KOPT-K1 (cell line): Measurements from ENCODE around the gene NDUFS2.

Source experiments
- H3K27ac ChIP-seq: fragments of 200-600 bp; sonication (generic); 2 replicates; pipeline ENCODE4 v1.5.1; 2016; ENCODE audit warnings: antibody characterized with exemption, mild to moderate bottlenecking, low read depth, low read length; ENCODE audit not compliant: poor library complexity, severe bottlenecking
- H3K36me3 ChIP-seq: fragments of 200-600 bp; sonication (generic); 2 replicates; pipeline ENCODE4 v1.5.1; 2017; ENCODE audit warnings: antibody characterized with exemption, mild to moderate bottlenecking, low read length, moderate library complexity; ENCODE audit not compliant: insufficient read depth
- H3K9me3 ChIP-seq: fragments of 200-600 bp; sonication (generic); 2 replicates; pipeline ENCODE4 v1.5.1; 2017; ENCODE audit warnings: antibody characterized with exemption, low read length, mild to moderate bottlenecking; ENCODE audit not compliant: insufficient read depth, poor library complexity, severe bottlenecking

Gene NDUFS2

GRCh38 chr1:161196521-161197451 lies 5.4 kb upstream of the NDUFS2 start:
- H3K27ac ChIP-seq: no peak overlapping the region
- H3K36me3 ChIP-seq: no peaks in the 10 kb centered on the region

GRCh38 chr1:161197560-161198193 lies 4.5 kb upstream of the NDUFS2 start:
- Histone ChIP-seq H3K27ac (no peak overlapping the region), H3K9me3 (no peaks in the 10 kb centered on the region), H3K36me3 (no peaks in the 10 kb centered on the region)

More at GRCh38 chr1:161196521-161197451, 5.4 kb upstream of the NDUFS2 start:
- H3K9me3 ChIP-seq: no peaks in the 10 kb centered on the region

GRCh38 chr1:161198194-161198896 lies 3.8 kb upstream of the NDUFS2 start:
- Histone ChIP-seq H3K9me3 (no peaks in the 10 kb centered on the region), H3K27ac (no peak overlapping the region), H3K36me3 (no peaks in the 10 kb centered on the region)

- Histone ChIP-seq H3K9me3 (no peaks in the 10 kb centered on the region), H3K27ac (no peak within 1 kb of the TSS), H3K36me3 (peaks cover 5% of the 10 kb centered on the region; the same call in 1 of the 2 replicates)
These were observed 3.2 kb upstream of the NDUFS2 start, which contains the start of gene ADAMTS4 for GRCh38 chr1:161198897-161199431. TSS of gene ADAMTS4 (minus strand) at chr1:161199054. CDS start at chr1:161198627, 427 bp downstream.

- H3K27ac ChIP-seq: no peak overlapping the region
These were observed 2.5 kb upstream of the NDUFS2 start for GRCh38 chr1:161199506-161200139.

GRCh38 chr1:161200421-161200991 lies 1.7 kb upstream of the NDUFS2 start:
- no peaks in the 10 kb centered on the region for H3K9me3 ChIP-seq

More at GRCh38 chr1:161199506-161200139, 2.5 kb upstream of the NDUFS2 start:
- H3K9me3 ChIP-seq: no peaks in the 10 kb centered on the region
- H3K36me3 ChIP-seq: peaks cover 11% of the 10 kb centered on the region; the same call in 1 of the 2 replicates

GRCh38 chr1:161200992-161201835 lies 953 bp upstream of the NDUFS2 start:
- Histone ChIP-seq H3K27ac (peak overlapping the region; percentile 83), H3K36me3 (peaks cover 25% of the 10 kb centered on the region; the same call in 1 of the 2 replicates), H3K9me3 (no peaks in the 10 kb centered on the region)

More at GRCh38 chr1:161200421-161200991, 1.7 kb upstream of the NDUFS2 start:
- H3K27ac ChIP-seq: no peak overlapping the region
- peaks cover 18% of the 10 kb centered on the region; the same call in 1 of the 2 replicates for H3K36me3 ChIP-seq

GRCh38 chr1:161206411-161207140 lies 4.4 kb downstream of the NDUFS2 start:
- no peaks in the 10 kb centered on the region for H3K9me3 ChIP-seq
- H3K27ac ChIP-seq: no peak overlapping the region
- peaks cover 70% of the 10 kb centered on the region for H3K36me3 ChIP-seq

- peaks cover 76% of the 10 kb centered on the region for H3K36me3 ChIP-seq
These were observed 5.0 kb downstream of the NDUFS2 start for GRCh38 chr1:161207173-161207572.

GRCh38 chr1:161209790-161210409 lies 7.7 kb downstream of the NDUFS2 start:
- H3K9me3 ChIP-seq: no peaks in the 10 kb centered on the region
- no peak overlapping the region for H3K27ac ChIP-seq
- H3K36me3 ChIP-seq: peaks cover 91% of the 10 kb centered on the region

More at GRCh38 chr1:161207173-161207572, 5.0 kb downstream of the NDUFS2 start:
- Histone ChIP-seq H3K9me3 (no peaks in the 10 kb centered on the region), H3K27ac (no peak overlapping the region)

- Histone ChIP-seq H3K9me3 (no peaks in the 10 kb centered on the region), H3K36me3 (peaks cover 60% of the 10 kb centered on the region), H3K27ac (no peak overlapping the region)
These were observed 12.2 kb downstream of the NDUFS2 start for GRCh38 chr1:161214369-161214768.

- no peaks in the 10 kb centered on the region for H3K9me3 ChIP-seq
- peaks cover 53% of the 10 kb centered on the region for H3K36me3 ChIP-seq
- peak within 1 kb of the TSS; percentile 47 for H3K27ac ChIP-seq
These were observed 12.9 kb downstream of the NDUFS2 start, which contains the start of gene FCER1G for GRCh38 chr1:161215076-161215475. TSS of gene FCER1G (plus strand) at chr1:161215295. CDS start at chr1:161215322, 27 bp downstream.
